ENCODE results near the gene MPO. TPM values are rescaled to one million over a fixed set of nuclear protein-coding genes. Genes with fewer than 3 reads are reported as not detected.

The MPO gene
- total and polyA plus RNA-seq, 4 donors: 0.14 to 221 (median 0.52) TPM

DNA sequence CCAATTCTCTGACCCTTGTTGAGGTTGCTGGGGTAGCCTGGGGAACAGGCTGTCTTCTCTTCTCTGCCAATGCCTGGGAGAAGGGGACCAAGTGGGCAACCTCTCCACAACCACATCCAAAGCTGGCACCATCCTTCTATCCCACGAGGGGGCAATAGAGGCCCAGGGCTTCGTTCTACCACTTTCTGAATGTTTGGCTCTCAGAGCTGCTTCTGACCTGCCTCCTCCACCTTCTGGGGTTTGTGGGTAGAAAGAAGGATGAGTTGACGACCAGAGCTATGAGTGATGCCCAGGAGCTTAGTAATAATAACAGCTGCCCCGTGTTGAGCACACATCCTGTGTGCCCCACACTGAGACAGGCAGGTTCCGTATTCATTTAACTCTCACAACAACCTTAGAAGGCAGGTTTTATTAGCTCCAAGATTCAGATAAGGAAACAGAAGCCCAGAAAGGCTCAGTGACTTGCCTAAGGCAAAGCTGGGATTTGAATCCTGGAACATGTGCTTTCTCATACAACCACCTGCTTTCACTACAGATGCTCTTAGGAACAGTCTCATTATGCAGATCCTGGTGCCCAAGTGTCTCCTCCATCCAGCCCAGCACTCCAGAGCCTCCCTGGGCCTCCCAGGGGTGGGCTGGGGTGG is 36.8 kb upstream of the MPO start:
- Histone ChIP-seq H3K4me1 (ENCODE audit: control insufficient read depth in 4 of 4, insufficient read depth in 4 of 4, low read length in 3 of 4) (no peaks in the 10 kb centered on the region), H3K9me3 (ENCODE audit: control insufficient read depth in 4 of 4, low read length in 3 of 4) (no peaks in the 10 kb centered on the region), H3K4me3 (ENCODE audit: low read depth in 1 of 3, low read length in 3 of 3) (no peak overlapping the region), H3K27me3 (ENCODE audit: control insufficient read depth in 4 of 4, insufficient read depth in 4 of 4, low read length in 3 of 4) (no peaks in the 10 kb centered on the region), H3K9ac (ENCODE audit: low read depth in 1 of 2, low read length in 2 of 2) (no peak overlapping the region), H3K27ac (ENCODE audit: low read depth in 1 of 2, low read length in 2 of 2) (no peak overlapping the region), H3K36me3 (ENCODE audit: control insufficient read depth in 4 of 4, insufficient read depth in 3 of 4, low read depth in 1 of 4, low read length in 3 of 4) (peaks cover 0 to 2% (median 0%) of the 10 kb centered on the region in 4 donors)
- 30% methylated on average over 5 of the region's 5 CpGs for WGBS
- TF ChIP-seq, protein P1, sequence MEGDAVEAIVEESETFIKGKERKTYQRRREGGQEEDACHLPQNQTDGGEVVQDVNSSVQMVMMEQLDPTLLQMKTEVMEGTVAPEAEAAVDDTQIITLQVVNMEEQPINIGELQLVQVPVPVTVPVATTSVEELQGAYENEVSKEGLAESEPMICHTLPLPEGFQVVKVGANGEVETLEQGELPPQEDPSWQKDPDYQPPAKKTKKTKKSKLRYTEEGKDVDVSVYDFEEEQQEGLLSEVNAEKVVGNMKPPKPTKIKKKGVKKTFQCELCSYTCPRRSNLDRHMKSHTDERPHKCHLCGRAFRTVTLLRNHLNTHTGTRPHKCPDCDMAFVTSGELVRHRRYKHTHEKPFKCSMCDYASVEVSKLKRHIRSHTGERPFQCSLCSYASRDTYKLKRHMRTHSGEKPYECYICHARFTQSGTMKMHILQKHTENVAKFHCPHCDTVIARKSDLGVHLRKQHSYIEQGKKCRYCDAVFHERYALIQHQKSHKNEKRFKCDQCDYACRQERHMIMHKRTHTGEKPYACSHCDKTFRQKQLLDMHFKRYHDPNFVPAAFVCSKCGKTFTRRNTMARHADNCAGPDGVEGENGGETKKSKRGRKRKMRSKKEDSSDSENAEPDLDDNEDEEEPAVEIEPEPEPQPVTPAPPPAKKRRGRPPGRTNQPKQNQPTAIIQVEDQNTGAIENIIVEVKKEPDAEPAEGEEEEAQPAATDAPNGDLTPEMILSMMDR (IDR thresholded peaks at IDR 0.05; ENCODE audit: low read depth, low read length, missing input control): peak; percentile 82
- TF ChIP-seq RAD21 (IDR thresholded peaks at IDR 0.05): peak; percentile 93 to 96
- TF ChIP-seq RXRA (IDR thresholded peaks at IDR 0.05): no peak
- peak; percentile 48 for DNase-seq (ENCODE audit: low spot score)

DNA sequence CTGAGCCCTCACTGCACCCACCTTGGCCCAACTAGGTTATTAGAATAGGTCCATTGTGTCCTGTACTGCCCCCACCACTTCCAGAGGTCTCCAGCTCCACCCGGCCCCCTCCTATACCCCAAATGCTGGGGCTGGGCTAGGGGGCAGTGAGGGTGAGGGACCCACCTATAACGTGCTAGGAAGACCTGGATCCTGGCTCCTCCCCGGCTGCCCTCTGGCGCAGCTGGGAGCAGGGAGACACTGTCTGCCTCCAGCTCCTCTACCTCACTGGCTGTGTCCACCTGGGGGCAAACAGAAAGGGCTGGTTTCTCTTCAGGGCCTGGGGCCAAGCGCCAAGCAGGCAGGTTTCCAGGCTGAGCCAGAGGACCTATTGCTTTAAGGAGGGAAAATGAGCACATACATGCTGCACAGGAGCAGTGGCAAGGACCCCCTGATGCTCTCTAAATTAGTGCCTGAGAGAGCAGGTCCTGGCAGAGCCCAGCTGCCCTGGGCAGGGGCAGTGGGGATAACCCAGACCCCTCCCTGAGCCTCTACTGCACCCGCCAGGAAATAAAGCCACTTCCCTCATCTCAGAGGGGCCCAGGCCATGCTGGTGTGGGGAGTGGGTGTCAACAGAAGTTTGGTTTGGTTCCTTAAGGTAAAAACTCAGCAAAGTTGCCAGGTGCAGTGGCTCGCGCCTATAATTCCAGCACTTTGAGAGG is 35.7 kb upstream of the MPO start:
- TF ChIP-seq GABPA (IDR thresholded peaks at IDR 0.05 in 1 of 2, conservative IDR thresholded peaks at IDR 0.05 in 1 of 2): no peak
- WGBS: 90% methylated on average over 8 of the region's 8 CpGs
- Histone ChIP-seq H3K27me3 (ENCODE audit: control insufficient read depth in 4 of 4, insufficient read depth in 4 of 4, low read length in 3 of 4) (no peaks in the 10 kb centered on the region), H3K9me3 (ENCODE audit: control insufficient read depth in 4 of 4, low read length in 3 of 4) (no peaks in the 10 kb centered on the region), H3K9ac (ENCODE audit: low read depth in 1 of 2, low read length in 2 of 2) (no peak overlapping the region), H3K27ac (ENCODE audit: low read depth in 1 of 2, low read length in 2 of 2) (no peak overlapping the region), H3K36me3 (ENCODE audit: control insufficient read depth in 4 of 4, insufficient read depth in 3 of 4, low read depth in 1 of 4, low read length in 3 of 4) (peaks cover 0 to 2% (median 0%) of the 10 kb centered on the region in 4 donors), H3K4me1 (ENCODE audit: control insufficient read depth in 4 of 4, insufficient read depth in 4 of 4, low read length in 3 of 4) (no peaks in the 10 kb centered on the region), H3K4me3 (ENCODE audit: low read depth in 1 of 3, low read length in 3 of 3) (no peak overlapping the region)
- DNase-seq (ENCODE audit: low spot score): peak; percentile 28

DNA sequence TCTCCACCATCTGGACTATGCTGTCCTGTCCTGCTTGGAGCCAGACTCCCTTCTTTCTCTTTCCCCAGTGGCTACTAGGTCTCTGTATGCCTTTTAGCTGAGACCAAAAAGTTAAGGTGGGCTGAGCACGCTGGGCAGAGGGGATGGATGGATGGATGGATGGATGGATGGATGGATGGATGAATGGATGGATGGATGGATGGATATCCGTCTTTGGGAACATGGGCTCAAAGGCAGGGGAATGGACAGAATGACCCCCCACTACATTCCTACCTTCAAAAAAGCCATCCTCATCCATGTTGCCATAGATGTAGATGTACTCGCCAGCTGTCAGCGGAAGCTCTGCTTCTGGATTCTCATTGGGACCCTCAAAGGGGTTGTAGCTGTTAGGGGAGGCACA is 35.0 kb upstream of the MPO start:
- Histone ChIP-seq H3K4me1 (ENCODE audit: control insufficient read depth in 4 of 4, insufficient read depth in 4 of 4, low read length in 3 of 4) (no peaks in the 10 kb centered on the region), H3K36me3 (ENCODE audit: control insufficient read depth in 4 of 4, insufficient read depth in 3 of 4, low read depth in 1 of 4, low read length in 3 of 4) (peaks cover 0 to under 1% (median 0%) of the 10 kb centered on the region in 4 donors), H3K27ac (ENCODE audit: low read depth in 1 of 2, low read length in 2 of 2) (no peak overlapping the region), H3K4me3 (ENCODE audit: low read depth in 1 of 3, low read length in 3 of 3) (no peak overlapping the region), H3K27me3 (ENCODE audit: control insufficient read depth in 4 of 4, insufficient read depth in 4 of 4, low read length in 3 of 4) (no peaks in the 10 kb centered on the region), H3K9ac (ENCODE audit: low read depth in 1 of 2, low read length in 2 of 2) (no peak overlapping the region), H3K9me3 (ENCODE audit: control insufficient read depth in 4 of 4, low read length in 3 of 4) (no peaks in the 10 kb centered on the region)
- TF ChIP-seq, protein P2, sequence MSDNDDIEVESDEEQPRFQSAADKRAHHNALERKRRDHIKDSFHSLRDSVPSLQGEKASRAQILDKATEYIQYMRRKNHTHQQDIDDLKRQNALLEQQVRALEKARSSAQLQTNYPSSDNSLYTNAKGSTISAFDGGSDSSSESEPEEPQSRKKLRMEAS (IDR thresholded peaks at IDR 0.05): no peak
- TF ChIP-seq SP1 (IDR thresholded peaks at IDR 0.05): no peak
- no peak for TF ChIP-seq GABPA (IDR thresholded peaks at IDR 0.05 in 1 of 2, conservative IDR thresholded peaks at IDR 0.05 in 1 of 2)
- TF ChIP-seq HNF4A (conservative IDR thresholded peaks at IDR 0.05): no peak
- no peak for TF ChIP-seq EGR1 (IDR thresholded peaks at IDR 0.05; ENCODE audit: low read depth in 2 of 2)
- TF ChIP-seq, protein P3, sequence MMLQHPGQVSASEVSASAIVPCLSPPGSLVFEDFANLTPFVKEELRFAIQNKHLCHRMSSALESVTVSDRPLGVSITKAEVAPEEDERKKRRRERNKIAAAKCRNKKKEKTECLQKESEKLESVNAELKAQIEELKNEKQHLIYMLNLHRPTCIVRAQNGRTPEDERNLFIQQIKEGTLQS (IDR thresholded peaks at IDR 0.05): no peak
- TF ChIP-seq YY1 (IDR thresholded peaks at IDR 0.05): no peak
- no peak for TF ChIP-seq JUND (IDR thresholded peaks at IDR 0.05)
- no peak for TF ChIP-seq TAF1 (conservative IDR thresholded peaks at IDR 0.05)
- no peak for TF ChIP-seq FOXA2 (IDR thresholded peaks at IDR 0.05)
- TF ChIP-seq, protein P1 (IDR thresholded peaks at IDR 0.05; ENCODE audit: low read depth, low read length, missing input control): no peak
- TF ChIP-seq, protein P4, sequence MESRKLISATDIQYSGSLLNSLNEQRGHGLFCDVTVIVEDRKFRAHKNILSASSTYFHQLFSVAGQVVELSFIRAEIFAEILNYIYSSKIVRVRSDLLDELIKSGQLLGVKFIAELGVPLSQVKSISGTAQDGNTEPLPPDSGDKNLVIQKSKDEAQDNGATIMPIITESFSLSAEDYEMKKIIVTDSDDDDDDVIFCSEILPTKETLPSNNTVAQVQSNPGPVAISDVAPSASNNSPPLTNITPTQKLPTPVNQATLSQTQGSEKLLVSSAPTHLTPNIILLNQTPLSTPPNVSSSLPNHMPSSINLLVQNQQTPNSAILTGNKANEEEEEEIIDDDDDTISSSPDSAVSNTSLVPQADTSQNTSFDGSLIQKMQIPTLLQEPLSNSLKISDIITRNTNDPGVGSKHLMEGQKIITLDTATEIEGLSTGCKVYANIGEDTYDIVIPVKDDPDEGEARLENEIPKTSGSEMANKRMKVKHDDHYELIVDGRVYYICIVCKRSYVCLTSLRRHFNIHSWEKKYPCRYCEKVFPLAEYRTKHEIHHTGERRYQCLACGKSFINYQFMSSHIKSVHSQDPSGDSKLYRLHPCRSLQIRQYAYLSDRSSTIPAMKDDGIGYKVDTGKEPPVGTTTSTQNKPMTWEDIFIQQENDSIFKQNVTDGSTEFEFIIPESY (IDR thresholded peaks at IDR 0.05): no peak
- no peak for TF ChIP-seq RXRA (IDR thresholded peaks at IDR 0.05)
- no peak for TF ChIP-seq RAD21 (IDR thresholded peaks at IDR 0.05)
- no peak for TF ChIP-seq NR2F2 (IDR thresholded peaks at IDR 0.05)
- WGBS: 97% methylated on average over 4 of the region's 4 CpGs
- DNase-seq (ENCODE audit: low spot score): no peak

Measured in liver (tissue), 9 donors.